Fibroblast of the aortic adventitia (primary cell): ENCODE data around the gene DIP2C. TPM values are rescaled to one million over a fixed set of nuclear protein-coding genes. Genes with fewer than 3 reads are reported as not detected.

Source experiments
- DNase-seq: peaks from one replicate; pipeline ENCODE4 v3.0.0-alpha.2; 2010; ENCODE audit warnings: low read depth
- H3K4me3 ChIP-seq: 2 replicates; pipeline ENCODE4 v1.5.1; 2011; ENCODE audit warnings: low read depth, mild to moderate bottlenecking, control low read depth, low read length, moderate library complexity
- total RNA-seq: library from RNA; depleted of rRNA; stranded (reverse); fragments of >200 nt; gene quantifications from 2 replicates; pipeline ENCODE4 v1.2.3, GENCODE V29; 2012; ENCODE audit warnings: low replicate concordance
- TF ChIP-seq, protein P1 (sequence below): IDR thresholded peaks from 2 replicates; pipeline ENCODE4 v1.5.1; 2011; ENCODE audit warnings: mild to moderate bottlenecking, low read length, control low read depth, inconsistent platforms; ENCODE audit not compliant: insufficient read depth

The DIP2C gene
- total RNA-seq, 1 donor = 15.7 TPM

DNA sequence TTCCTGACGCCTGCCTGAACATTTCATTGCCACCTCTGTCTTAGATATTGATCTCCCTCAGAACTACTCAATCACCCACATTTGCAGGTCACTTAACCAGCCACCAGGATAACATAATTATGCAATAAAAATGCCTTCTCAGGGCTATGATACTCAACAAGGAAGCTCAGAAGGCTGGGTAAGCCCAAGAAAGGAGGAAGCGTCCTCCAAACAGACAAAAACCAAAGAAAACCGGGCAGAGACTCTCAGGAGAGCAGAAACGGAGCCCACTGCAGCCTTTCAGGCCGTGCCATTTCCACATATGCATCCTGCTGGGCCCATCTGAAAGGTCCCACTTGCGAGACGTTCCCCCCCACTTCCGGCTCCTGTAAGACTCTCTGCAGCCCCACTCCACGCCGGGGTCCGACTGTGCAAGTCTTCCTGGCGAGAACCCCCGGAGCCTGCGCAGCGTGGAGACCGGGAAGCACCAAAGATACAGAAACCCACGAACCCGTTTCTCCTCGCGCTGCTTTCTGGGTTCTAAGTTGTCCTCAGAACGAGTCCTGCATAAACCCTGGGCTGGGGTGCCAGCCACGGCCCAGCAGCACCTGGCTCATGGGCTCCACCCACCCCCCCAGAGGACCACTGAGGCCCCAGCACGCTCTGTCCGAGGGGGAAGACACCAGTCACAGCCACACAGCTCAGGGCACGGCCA, 83.7 kb downstream of the DIP2C start:
- TF ChIP-seq, protein P1, sequence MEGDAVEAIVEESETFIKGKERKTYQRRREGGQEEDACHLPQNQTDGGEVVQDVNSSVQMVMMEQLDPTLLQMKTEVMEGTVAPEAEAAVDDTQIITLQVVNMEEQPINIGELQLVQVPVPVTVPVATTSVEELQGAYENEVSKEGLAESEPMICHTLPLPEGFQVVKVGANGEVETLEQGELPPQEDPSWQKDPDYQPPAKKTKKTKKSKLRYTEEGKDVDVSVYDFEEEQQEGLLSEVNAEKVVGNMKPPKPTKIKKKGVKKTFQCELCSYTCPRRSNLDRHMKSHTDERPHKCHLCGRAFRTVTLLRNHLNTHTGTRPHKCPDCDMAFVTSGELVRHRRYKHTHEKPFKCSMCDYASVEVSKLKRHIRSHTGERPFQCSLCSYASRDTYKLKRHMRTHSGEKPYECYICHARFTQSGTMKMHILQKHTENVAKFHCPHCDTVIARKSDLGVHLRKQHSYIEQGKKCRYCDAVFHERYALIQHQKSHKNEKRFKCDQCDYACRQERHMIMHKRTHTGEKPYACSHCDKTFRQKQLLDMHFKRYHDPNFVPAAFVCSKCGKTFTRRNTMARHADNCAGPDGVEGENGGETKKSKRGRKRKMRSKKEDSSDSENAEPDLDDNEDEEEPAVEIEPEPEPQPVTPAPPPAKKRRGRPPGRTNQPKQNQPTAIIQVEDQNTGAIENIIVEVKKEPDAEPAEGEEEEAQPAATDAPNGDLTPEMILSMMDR = no peak
- H3K4me3 ChIP-seq = no peak overlapping the region
- DNase-seq = no peak

DNA sequence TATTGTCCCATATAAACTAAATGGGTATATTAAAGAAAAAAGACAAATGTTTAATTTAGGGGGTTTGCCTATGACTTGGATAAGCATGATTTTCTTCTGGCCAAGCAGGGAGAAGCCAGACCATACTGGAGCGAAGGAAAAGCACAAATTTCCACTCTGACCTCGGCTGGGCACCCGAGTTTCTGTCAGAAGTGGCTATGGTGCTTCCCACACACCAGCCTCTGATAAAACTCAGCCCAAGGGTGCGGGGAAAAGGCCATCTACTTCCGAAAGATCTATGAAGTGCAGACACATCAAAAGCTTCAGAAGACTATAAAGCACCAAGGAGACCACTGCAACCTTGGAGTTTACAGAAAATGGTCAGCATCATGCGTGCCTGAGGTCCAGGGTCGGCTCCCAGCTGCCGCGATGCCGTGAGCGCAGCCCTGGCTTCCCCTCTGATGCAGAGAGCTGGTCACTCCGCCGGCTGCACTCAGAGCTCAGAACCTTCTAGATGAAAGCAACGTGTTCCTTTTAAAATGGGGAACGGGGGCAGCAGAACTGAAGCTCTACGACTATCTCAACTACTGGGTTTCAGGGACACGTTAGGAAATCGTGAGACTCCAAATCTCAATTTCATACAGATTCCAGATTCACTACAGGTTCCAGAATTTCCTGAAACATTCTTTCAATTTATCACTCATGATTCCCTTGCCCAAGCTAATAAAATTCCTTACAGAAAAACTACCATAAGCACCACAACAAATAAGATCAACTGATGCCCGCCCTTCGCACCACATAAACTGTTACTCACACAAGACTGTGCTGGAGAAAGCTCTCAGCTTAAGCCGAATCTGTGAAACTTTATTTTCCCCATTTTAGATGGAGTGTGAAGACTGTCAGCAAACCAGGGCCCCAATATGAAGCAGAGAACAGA, 84.5 kb downstream of the DIP2C start:
- no peak overlapping the region for H3K4me3 ChIP-seq
- no peak for DNase-seq
- TF ChIP-seq, protein P1 = no peak

DNA sequence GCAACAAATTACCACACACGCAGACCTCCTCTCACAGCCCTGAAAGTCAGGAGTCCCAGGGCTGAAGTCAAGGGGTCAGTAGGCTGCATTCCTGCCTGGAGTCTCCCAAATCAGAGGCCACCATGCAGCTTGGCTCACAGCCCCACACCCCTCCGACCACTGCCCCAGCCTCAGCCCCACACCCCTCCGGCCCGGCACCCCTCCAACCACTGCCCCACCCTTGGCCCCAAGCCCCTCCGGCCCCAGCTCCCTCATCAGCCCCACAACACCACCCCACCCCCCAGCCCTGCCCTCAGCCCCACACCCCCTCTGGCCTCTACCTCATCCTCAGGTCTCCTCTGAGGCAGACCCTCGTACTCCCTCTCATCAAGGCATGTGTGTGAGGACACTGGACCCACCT, 85.7 kb downstream of the DIP2C start:
- H3K4me3 ChIP-seq = no peak overlapping the region
- DNase-seq = no peak
- TF ChIP-seq, protein P1 = no peak

DNA sequence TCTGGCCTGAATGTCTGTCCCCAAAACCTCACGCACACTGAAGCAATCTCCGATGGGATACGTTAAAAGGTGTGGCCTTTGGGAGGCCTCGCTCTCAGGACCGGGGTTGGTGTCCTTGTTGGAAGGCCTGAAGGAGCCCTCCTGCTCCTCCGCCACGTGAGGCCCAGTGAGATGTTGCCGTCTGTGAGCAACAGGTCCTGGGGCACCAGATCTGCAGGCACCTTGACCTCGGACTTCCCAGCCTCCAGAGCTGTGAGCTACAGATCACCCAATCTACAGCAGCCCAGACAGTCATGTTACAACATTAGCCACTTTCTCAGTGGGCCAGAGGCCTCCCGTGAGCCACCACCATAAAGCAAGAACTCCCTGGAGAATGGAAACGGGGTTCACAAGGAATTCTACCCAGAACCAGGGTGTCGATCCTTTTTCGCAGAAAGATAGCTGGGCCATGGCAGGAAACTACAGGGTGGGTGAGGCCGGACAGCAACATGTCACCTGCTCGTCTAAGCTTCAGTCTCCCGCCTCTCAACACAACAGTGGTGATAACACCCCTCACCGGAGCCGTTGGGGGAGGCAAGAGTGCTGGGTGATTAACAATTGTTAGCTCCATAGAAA, 87.0 kb downstream of the DIP2C start:
- no peak overlapping the region for H3K4me3 ChIP-seq
- no peak for DNase-seq
- TF ChIP-seq, protein P1 = no peak

DNA sequence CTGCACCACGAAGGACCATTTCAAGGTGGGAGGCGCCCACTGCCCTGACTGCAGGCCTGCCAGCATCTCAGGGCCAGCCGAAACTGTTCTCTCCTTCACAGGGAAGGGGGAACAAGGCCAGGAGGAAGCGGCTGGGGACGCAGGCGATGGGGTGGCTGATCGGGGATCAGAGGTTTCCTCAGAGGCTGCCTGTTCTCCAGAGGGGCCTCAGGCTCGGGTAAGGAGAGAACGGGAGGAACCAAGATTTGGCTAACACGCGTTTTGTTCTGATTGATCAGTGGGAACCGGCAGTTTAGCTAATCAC, 87.9 kb downstream of the DIP2C start:
- no peak for DNase-seq
- TF ChIP-seq, protein P1 = no peak
- no peak overlapping the region for H3K4me3 ChIP-seq

DNA sequence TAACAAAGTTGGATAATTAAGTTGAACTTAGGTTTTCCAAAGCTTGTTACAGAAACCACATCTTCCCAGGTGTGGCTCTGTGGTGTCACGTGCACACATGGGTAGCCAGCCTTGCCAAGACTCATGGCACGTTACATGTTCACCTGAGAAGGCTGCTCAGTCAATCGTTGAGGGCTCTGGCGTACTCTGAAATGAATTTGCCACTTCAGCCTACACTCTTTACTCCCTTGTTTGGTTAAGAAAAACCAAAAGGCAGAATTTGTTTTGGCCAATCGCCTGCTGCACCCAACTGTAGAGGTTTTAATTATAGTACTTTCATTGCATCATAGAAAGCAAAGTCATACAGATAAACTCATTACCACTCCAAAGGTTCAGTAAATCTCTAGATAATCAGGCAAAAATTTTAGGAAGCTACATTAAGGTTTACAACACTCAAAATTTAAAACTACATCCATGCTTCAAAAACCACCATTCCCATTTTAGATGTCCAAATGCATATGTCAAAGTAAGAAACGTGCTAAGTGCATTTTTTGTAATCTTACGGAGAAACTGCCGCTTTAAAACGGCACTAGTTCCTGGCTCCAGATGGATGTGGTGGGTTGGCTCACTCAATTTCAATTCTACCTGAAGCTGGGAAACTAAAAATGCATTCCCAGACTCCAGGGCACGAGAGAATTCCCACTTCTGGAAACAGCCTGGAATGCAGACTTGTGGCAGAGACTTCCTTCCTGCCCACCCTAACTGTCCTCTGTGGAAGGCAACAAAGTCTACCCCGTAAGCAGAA, 88.4 kb downstream of the DIP2C start:
- TF ChIP-seq, protein P1 = no peak
- H3K4me3 ChIP-seq = no peak overlapping the region
- peak; percentile 31 for DNase-seq
